Stimulated activated CD8-positive, alpha-beta memory T cell treated with anti-CD3 and anti-CD28 coated beads, Interleukin-15, amount 100 ng/mL, for 24 hours (primary cell): ENCODE data around the gene PEF1.

Source experiments
- DNase-seq: peaks from one replicate; pipeline ENCODE4 v3.0.0-alpha.2; 2020; ENCODE audit warnings: low read depth

PEF1 gene

GRCh38 chr1:31583995-31584868 lies 60.4 kb downstream of the PEF1 start:
- DNase-seq: no peak

- DNase-seq: no peak
Measured at GRCh38 chr1:31583082-31583994, 61.3 kb downstream of the PEF1 start.

GRCh38 chr1:31581821-31582810 lies 62.6 kb downstream of the PEF1 start:
- no peak for DNase-seq

GRCh38 chr1:31580891-31581603 lies 63.6 kb downstream of the PEF1 start:
- DNase-seq: no peak

- no peak for DNase-seq
Measured at GRCh38 chr1:31580513-31580870, 64.2 kb downstream of the PEF1 start.
